Activated T-helper 2 cell treated with anti-CD3 and anti-CD28 coated beads, Interferon-gamma antibody, Interleukin-2, Interleukin-4, amounts not matched to agents 10 μg/mL and 5 μg/mL and 100 μg/mL, durations not matched to agents 14 hours and 24 hours and 36 hours (primary cell): ENCODE measurements around the gene SHMT1. TPM values are rescaled to one million over a fixed set of nuclear protein-coding genes. Genes with fewer than 3 reads are reported as not detected.

Source experiments
- DNase-seq: peaks from one replicate; pipeline ENCODE4 v3.0.0; 2021; ENCODE audit warnings: low spot score
- H3K27ac Mint-ChIP-seq: one replicate; pipeline ENCODE4 v1.8.0; 2021; ENCODE audit warnings: mixed read lengths
- H3K27me3 Mint-ChIP-seq: one replicate; pipeline ENCODE4 v1.8.0; 2021; ENCODE audit warnings: low read depth, mixed read lengths
- H3K36me3 Mint-ChIP-seq: one replicate; pipeline ENCODE4 v1.8.0; 2021; ENCODE audit warnings: low read depth, mixed read lengths
- H3K4me1 Mint-ChIP-seq: one replicate; pipeline ENCODE4 v1.8.0; 2021; ENCODE audit warnings: low read depth, mixed read lengths
- H3K4me3 Mint-ChIP-seq: one replicate; pipeline ENCODE4 v1.8.0; 2021; ENCODE audit warnings: low read depth, mild to moderate bottlenecking, moderate library complexity, mixed read lengths
- H3K9me3 Mint-ChIP-seq: one replicate; pipeline ENCODE4 v1.8.0; 2021; ENCODE audit warnings: mixed read lengths
- intact Hi-C: fragments of 100-400 bp; cut with micrococcal nuclease; formaldehyde crosslinking; loops from one replicate; pipeline ENCODE4 v1.15.1; 2023
- total RNA-seq: library from RNA; stranded (reverse); gene quantifications from 2 replicates; pipeline ENCODE4 v1.2.3, GENCODE V29; 2022

SHMT1 gene
- total RNA-seq, 1 donor from 2014 or later, result 60.3 TPM

GRCh38 chr17:18328643-18329204 lies 34.6 kb downstream of the SHMT1 start:
- H3K9me3 Mint-ChIP-seq, result no peaks in the 10 kb centered on the region
- peaks cover 58% of the 10 kb centered on the region for H3K36me3 Mint-ChIP-seq
- peaks cover 15% of the 10 kb centered on the region for H3K4me1 Mint-ChIP-seq
- intact Hi-C loops, result no loop called here
- no peaks in the 10 kb centered on the region for H3K27me3 Mint-ChIP-seq
- DNase-seq, result no peak
- H3K4me3 Mint-ChIP-seq, result no peak overlapping the region
- H3K27ac Mint-ChIP-seq, result no peak overlapping the region

GRCh38 chr17:18327556-18327955 lies 35.8 kb downstream of the SHMT1 start:
- peaks cover 11% of the 10 kb centered on the region for H3K4me1 Mint-ChIP-seq
- H3K4me3 Mint-ChIP-seq, result no peak overlapping the region
- DNase-seq, result no peak
- no peaks in the 10 kb centered on the region for H3K27me3 Mint-ChIP-seq
- H3K9me3 Mint-ChIP-seq, result no peaks in the 10 kb centered on the region
- peaks cover 66% of the 10 kb centered on the region for H3K36me3 Mint-ChIP-seq
- peak overlapping the region; percentile 49 for H3K27ac Mint-ChIP-seq
- intact Hi-C loops, result no loop called here

GRCh38 chr17:18327093-18327492 lies 36.3 kb downstream of the SHMT1 start:
- no peaks in the 10 kb centered on the region for H3K9me3 Mint-ChIP-seq
- H3K4me1 Mint-ChIP-seq, result peaks cover 7% of the 10 kb centered on the region
- DNase-seq, result no peak
- intact Hi-C loops, result no loop called here
- H3K27me3 Mint-ChIP-seq, result no peaks in the 10 kb centered on the region
- peaks cover 63% of the 10 kb centered on the region for H3K36me3 Mint-ChIP-seq
- H3K27ac Mint-ChIP-seq, result no peak overlapping the region
- no peak overlapping the region for H3K4me3 Mint-ChIP-seq

- no peaks in the 10 kb centered on the region for H3K27me3 Mint-ChIP-seq
- intact Hi-C loops, result no loop called here
- peaks cover 3% of the 10 kb centered on the region for H3K4me1 Mint-ChIP-seq
- H3K27ac Mint-ChIP-seq, result no peak overlapping the region
- no peaks in the 10 kb centered on the region for H3K9me3 Mint-ChIP-seq
- peaks cover 60% of the 10 kb centered on the region for H3K36me3 Mint-ChIP-seq
- DNase-seq, result no peak
- no peak overlapping the region for H3K4me3 Mint-ChIP-seq
Measured at GRCh38 chr17:18326572-18326971, 36.8 kb downstream of the SHMT1 start.

GRCh38 chr17:18326039-18326438 lies 37.3 kb downstream of the SHMT1 start:
- no peak for DNase-seq
- intact Hi-C loops, result no loop called here
- H3K9me3 Mint-ChIP-seq, result no peaks in the 10 kb centered on the region
- peaks cover 58% of the 10 kb centered on the region for H3K36me3 Mint-ChIP-seq
- H3K27me3 Mint-ChIP-seq, result no peaks in the 10 kb centered on the region
- no peak overlapping the region for H3K27ac Mint-ChIP-seq
- H3K4me1 Mint-ChIP-seq, result peaks cover 2% of the 10 kb centered on the region
- H3K4me3 Mint-ChIP-seq, result no peak overlapping the region

- no peak overlapping the region for H3K4me3 Mint-ChIP-seq
- no peak for DNase-seq
- peaks cover 59% of the 10 kb centered on the region for H3K36me3 Mint-ChIP-seq
- H3K4me1 Mint-ChIP-seq, result peaks cover 11% of the 10 kb centered on the region
- intact Hi-C loops, result no loop called here
- H3K9me3 Mint-ChIP-seq, result no peaks in the 10 kb centered on the region
- H3K27me3 Mint-ChIP-seq, result no peaks in the 10 kb centered on the region
- H3K27ac Mint-ChIP-seq, result no peak overlapping the region
Measured at GRCh38 chr17:18324140-18325050, 39.0 kb downstream of the SHMT1 start.

- H3K36me3 Mint-ChIP-seq, result peaks cover 65% of the 10 kb centered on the region
- H3K4me1 Mint-ChIP-seq, result peaks cover 14% of the 10 kb centered on the region
- no peaks in the 10 kb centered on the region for H3K9me3 Mint-ChIP-seq
- intact Hi-C loops, result no loop called here
- no peaks in the 10 kb centered on the region for H3K27me3 Mint-ChIP-seq
- no peak for DNase-seq
- no peak overlapping the region for H3K4me3 Mint-ChIP-seq
- H3K27ac Mint-ChIP-seq, result no peak overlapping the region
Measured at GRCh38 chr17:18323507-18324139, 39.7 kb downstream of the SHMT1 start.

GRCh38 chr17:18323007-18323406 lies 40.3 kb downstream of the SHMT1 start:
- DNase-seq, result no peak
- H3K4me3 Mint-ChIP-seq, result no peak overlapping the region
- intact Hi-C loops, result no loop called here
- H3K4me1 Mint-ChIP-seq, result peaks cover 18% of the 10 kb centered on the region
- no peaks in the 10 kb centered on the region for H3K9me3 Mint-ChIP-seq
- no peak overlapping the region for H3K27ac Mint-ChIP-seq
- peaks cover 65% of the 10 kb centered on the region for H3K36me3 Mint-ChIP-seq
- no peaks in the 10 kb centered on the region for H3K27me3 Mint-ChIP-seq

- peaks cover 65% of the 10 kb centered on the region for H3K36me3 Mint-ChIP-seq
- intact Hi-C loops, result no loop called here
- DNase-seq, result no peak
- H3K4me1 Mint-ChIP-seq, result peaks cover 22% of the 10 kb centered on the region
- H3K27me3 Mint-ChIP-seq, result no peaks in the 10 kb centered on the region
- H3K27ac Mint-ChIP-seq, result no peak overlapping the region
- no peaks in the 10 kb centered on the region for H3K9me3 Mint-ChIP-seq
- no peak overlapping the region for H3K4me3 Mint-ChIP-seq
Measured at GRCh38 chr17:18322522-18322921, 40.8 kb downstream of the SHMT1 start.

GRCh38 chr17:18321309-18321708 lies 42.0 kb downstream of the SHMT1 start:
- Mint-ChIP-seq H3K27ac (no peak overlapping the region), H3K27me3 (no peaks in the 10 kb centered on the region), H3K9me3 (no peaks in the 10 kb centered on the region), H3K36me3 (peaks cover 67% of the 10 kb centered on the region), H3K4me1 (peaks cover 33% of the 10 kb centered on the region), H3K4me3 (no peak overlapping the region)
- intact Hi-C loops, result no loop called here
- DNase-seq, result no peak

- Mint-ChIP-seq H3K4me3 (no peak overlapping the region), H3K27ac (no peak overlapping the region), H3K9me3 (no peaks in the 10 kb centered on the region), H3K27me3 (no peaks in the 10 kb centered on the region), H3K36me3 (peaks cover 70% of the 10 kb centered on the region), H3K4me1 (peaks cover 39% of the 10 kb centered on the region)
- no peak for DNase-seq
- intact Hi-C loops, result no loop called here
Measured at GRCh38 chr17:18320301-18320700, 43.0 kb downstream of the SHMT1 start.

GRCh38 chr17:18319604-18320256 lies 43.6 kb downstream of the SHMT1 start:
- no peak for DNase-seq
- Mint-ChIP-seq H3K36me3 (peaks cover 64% of the 10 kb centered on the region), H3K4me3 (no peak overlapping the region), H3K27me3 (no peaks in the 10 kb centered on the region), H3K4me1 (peaks cover 39% of the 10 kb centered on the region), H3K9me3 (no peaks in the 10 kb centered on the region), H3K27ac (no peak overlapping the region)
- intact Hi-C loops, result loop anchor here (10.0 kb wide), 2 partner anchors 95 to 135 kb away; partner anchors contain the start of genes ALKBH5 and LLGL1
